Measurements from ENCODE around the gene USHBP1.

Gene USHBP1

DNA sequence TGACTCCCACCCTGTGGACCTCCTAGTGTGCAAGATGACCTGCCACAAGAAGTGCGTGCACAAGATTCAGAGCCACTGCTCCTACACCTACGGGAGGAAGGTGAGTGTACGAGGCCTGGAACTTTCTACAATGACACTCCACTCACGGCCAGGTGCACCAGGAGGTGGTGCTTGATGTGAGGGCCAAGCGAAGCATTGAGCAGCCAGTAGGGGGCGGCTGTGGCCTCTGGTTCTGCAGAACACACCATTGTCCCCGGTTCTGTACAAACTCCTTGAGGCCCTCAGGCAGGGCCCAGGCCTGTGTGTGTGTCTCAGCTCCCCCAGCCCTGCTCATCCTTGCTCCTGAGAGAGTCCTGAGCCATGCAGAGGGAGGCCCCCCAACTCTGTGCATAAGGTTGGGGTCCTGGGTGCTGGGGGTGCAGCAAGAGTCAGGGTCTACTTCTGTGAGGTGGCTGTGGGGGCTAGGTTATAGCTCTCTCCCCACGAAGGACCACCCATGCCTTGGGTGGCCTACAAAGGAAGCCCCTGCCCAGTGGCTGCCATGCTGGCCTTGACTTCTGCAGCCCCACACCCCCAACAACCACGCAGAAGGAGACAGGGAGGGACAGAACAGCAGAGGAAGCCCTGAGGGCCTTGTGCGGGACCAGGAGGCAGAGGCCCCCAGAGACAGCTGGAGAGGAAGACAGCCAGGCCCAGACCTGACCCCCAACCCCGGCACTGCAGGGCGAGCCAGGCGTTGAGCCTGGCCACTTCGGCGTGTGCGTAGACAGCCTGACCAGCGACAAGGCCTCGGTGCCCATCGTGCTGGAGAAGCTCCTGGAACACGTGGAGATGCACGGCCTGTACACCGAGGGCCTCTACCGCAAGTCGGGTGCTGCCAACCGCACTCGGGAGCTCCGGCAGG, 59.1 kb downstream of the USHBP1 start:
- Histone ChIP-seq H3K27ac (ENCODE audit: low read length) (no peak overlapping the region), H4K20me1 (ENCODE audit: insufficient read depth, low read length) (no peaks in the 10 kb centered on the region), H3K9ac (ENCODE audit: low read length) (no peak overlapping the region), H3K27me3 (replicated peaks; ENCODE audit: insufficient read depth, low read length) (no peaks in the 10 kb centered on the region), H3K36me3 (replicated peaks; ENCODE audit: insufficient read depth, low read length) (no peaks in the 10 kb centered on the region), H3F3A (ENCODE audit: insufficient read depth, low read length) (no peaks in the 10 kb centered on the region), H3K4me3 (ENCODE audit: low read length) (no peak overlapping the region), H3K79me2 (ENCODE audit: low read length) (no peaks in the 10 kb centered on the region), H3K4me1 (ENCODE audit: low read length) (no peaks in the 10 kb centered on the region), H3K9me3 (replicated peaks; ENCODE audit: insufficient read depth, low read length) (no peaks in the 10 kb centered on the region), H3K9me2 (replicated peaks; ENCODE audit: insufficient read depth, low read length) (no peaks in the 10 kb centered on the region), H2AFZ (ENCODE audit: low read length) (no peak overlapping the region), H3K4me2 (ENCODE audit: low read depth, low read length) (no peak overlapping the region)
- DNase-seq = peak; percentile 53
- TF ChIP-seq, protein P1, sequence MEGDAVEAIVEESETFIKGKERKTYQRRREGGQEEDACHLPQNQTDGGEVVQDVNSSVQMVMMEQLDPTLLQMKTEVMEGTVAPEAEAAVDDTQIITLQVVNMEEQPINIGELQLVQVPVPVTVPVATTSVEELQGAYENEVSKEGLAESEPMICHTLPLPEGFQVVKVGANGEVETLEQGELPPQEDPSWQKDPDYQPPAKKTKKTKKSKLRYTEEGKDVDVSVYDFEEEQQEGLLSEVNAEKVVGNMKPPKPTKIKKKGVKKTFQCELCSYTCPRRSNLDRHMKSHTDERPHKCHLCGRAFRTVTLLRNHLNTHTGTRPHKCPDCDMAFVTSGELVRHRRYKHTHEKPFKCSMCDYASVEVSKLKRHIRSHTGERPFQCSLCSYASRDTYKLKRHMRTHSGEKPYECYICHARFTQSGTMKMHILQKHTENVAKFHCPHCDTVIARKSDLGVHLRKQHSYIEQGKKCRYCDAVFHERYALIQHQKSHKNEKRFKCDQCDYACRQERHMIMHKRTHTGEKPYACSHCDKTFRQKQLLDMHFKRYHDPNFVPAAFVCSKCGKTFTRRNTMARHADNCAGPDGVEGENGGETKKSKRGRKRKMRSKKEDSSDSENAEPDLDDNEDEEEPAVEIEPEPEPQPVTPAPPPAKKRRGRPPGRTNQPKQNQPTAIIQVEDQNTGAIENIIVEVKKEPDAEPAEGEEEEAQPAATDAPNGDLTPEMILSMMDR (IDR thresholded peaks at IDR 0.05; ENCODE audit: low read length) = peak; percentile 62
- no peak for TF ChIP-seq EZH2 (optimal IDR thresholded peaks at IDR 0.05; ENCODE audit: low read depth, low read length)

DNA sequence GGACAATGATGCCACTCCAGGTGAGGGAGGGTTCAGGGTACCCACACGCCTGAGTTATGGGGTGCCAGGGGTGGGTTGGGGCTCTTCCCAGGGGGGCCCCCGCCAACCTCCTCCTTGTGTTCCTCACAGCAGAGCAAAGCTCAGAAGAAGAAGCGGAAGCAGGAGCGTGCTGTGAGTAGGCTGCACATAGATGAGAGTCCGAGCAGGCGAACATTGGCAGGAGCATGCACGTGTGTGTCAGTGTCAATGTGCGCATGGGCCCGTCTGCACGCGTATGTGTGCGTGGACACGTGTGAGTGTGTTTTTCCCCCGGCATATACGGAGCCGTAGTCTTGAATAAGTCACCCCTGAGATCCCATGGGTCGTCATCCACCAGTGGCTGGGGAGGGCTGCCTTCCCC, 61.8 kb downstream of the USHBP1 start:
- Histone ChIP-seq H3K27ac (ENCODE audit: low read length) (no peak overlapping the region), H3K79me2 (ENCODE audit: low read length) (no peaks in the 10 kb centered on the region), H3F3A (ENCODE audit: insufficient read depth, low read length) (no peaks in the 10 kb centered on the region), H3K4me2 (ENCODE audit: low read depth, low read length) (no peak overlapping the region), H4K20me1 (ENCODE audit: insufficient read depth, low read length) (no peaks in the 10 kb centered on the region), H3K4me3 (ENCODE audit: low read length) (no peak overlapping the region), H3K9ac (ENCODE audit: low read length) (no peak overlapping the region), H2AFZ (ENCODE audit: low read length) (no peak overlapping the region), H3K27me3 (replicated peaks; ENCODE audit: insufficient read depth, low read length) (no peaks in the 10 kb centered on the region), H3K4me1 (ENCODE audit: low read length) (no peaks in the 10 kb centered on the region), H3K9me3 (replicated peaks; ENCODE audit: insufficient read depth, low read length) (no peaks in the 10 kb centered on the region), H3K9me2 (replicated peaks; ENCODE audit: insufficient read depth, low read length) (no peaks in the 10 kb centered on the region), H3K36me3 (replicated peaks; ENCODE audit: insufficient read depth, low read length) (no peaks in the 10 kb centered on the region)
- no peak for DNase-seq
- no peak for TF ChIP-seq EZH2phosphoT487 (IDR thresholded peaks at IDR 0.05; ENCODE audit: low read length)
- TF ChIP-seq, protein P1 (IDR thresholded peaks at IDR 0.05; ENCODE audit: low read length) = no peak
- no peak for TF ChIP-seq EZH2 (optimal IDR thresholded peaks at IDR 0.05; ENCODE audit: low read depth, low read length)

DNA sequence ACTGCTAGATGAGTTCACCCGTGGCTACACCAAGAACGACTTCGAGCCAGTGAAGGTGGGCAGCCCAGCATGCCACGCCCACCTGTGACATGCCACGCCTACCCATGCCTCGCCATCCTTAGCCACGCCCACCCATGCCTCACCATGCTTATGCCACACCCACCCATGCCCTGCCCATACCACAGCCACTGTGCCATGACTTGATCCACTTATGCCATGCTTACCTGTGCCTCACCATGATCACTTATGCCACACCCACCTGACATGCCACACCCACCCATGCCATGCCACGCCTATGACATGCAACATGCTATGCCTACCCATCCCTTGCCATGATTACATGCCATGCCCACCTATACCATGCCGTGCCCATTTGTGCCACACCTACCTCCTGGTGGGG, 62.3 kb downstream of the USHBP1 start:
- H4K20me1 ChIP-seq (ENCODE audit: insufficient read depth, low read length) = no peaks in the 10 kb centered on the region
- no peak overlapping the region for H3K9ac ChIP-seq (ENCODE audit: low read length)
- H3K4me2 ChIP-seq (ENCODE audit: low read depth, low read length) = no peak overlapping the region
- H3K4me1 ChIP-seq (ENCODE audit: low read length) = no peaks in the 10 kb centered on the region
- no peaks in the 10 kb centered on the region for H3F3A ChIP-seq (ENCODE audit: insufficient read depth, low read length)
- DNase-seq = no peak
- no peaks in the 10 kb centered on the region for H3K79me2 ChIP-seq (ENCODE audit: low read length)
- H3K27me3 ChIP-seq (replicated peaks; ENCODE audit: insufficient read depth, low read length) = no peaks in the 10 kb centered on the region
- no peak overlapping the region for H3K4me3 ChIP-seq (ENCODE audit: low read length)
- H3K9me2 ChIP-seq (replicated peaks; ENCODE audit: insufficient read depth, low read length) = no peaks in the 10 kb centered on the region
- no peak overlapping the region for H3K27ac ChIP-seq (ENCODE audit: low read length)
- no peaks in the 10 kb centered on the region for H3K9me3 ChIP-seq (replicated peaks; ENCODE audit: insufficient read depth, low read length)
- H3K36me3 ChIP-seq (replicated peaks; ENCODE audit: insufficient read depth, low read length) = no peaks in the 10 kb centered on the region
- H2AFZ ChIP-seq (ENCODE audit: low read length) = no peak overlapping the region
- TF ChIP-seq EZH2 (optimal IDR thresholded peaks at IDR 0.05; ENCODE audit: low read depth, low read length) = no peak
